ENCODE results near the gene CD4. TPM values are rescaled to one million over a fixed set of nuclear protein-coding genes. Genes with fewer than 3 reads are reported as not detected.

Gene CD4
- 0.09 TPM in 1 of 2 replicates, not detected in the other for total RNA-seq

DNA sequence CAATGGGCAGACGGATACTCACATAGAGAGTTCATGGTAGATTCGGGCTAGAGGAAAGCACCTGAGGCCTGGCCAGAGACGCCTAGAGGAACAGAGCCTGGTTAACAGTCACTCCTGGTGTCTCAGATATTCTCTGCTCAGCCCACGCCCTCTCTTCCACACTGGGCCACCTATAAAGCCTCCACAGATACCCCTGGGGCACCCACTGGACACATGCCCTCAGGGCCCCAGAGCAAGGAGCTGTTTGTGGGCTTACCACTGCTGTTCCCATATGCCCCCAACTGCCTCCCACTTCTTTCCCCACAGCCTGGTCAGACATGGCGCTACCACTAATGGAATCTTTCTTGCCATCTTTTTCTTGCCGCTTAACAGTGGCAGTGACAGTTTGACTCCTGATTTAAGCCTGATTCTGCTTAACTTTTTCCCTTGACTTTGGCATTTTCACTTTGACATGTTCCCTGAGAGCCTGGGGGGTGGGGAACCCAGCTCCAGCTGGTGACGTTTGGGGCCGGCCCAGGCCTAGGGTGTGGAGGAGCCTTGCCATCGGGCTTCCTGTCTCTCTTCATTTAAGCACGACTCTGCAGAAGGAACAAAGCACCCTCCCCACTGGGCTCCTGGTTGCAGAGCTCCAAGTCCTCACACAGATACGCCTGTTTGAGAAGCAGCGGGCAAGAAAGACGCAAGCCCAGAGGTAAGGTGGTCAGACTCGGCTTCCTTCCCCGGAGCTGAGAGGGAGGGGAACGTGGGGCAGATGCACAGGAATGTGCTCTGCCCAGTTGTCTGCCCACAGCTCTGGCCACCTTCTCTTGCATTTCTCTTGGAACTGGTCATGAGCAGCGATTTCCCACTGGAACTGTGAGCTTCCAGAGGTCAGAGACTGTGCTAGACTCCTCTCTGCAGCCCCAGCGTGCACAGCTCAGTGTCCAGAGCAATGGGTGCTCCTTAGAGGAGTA is at the start of gene CD4:
CD4 (plus strand) TSS at position 557 of the 953 bp plus-strand sequence. CDS start 10,611 bp downstream, outside the sequence.

DNA sequence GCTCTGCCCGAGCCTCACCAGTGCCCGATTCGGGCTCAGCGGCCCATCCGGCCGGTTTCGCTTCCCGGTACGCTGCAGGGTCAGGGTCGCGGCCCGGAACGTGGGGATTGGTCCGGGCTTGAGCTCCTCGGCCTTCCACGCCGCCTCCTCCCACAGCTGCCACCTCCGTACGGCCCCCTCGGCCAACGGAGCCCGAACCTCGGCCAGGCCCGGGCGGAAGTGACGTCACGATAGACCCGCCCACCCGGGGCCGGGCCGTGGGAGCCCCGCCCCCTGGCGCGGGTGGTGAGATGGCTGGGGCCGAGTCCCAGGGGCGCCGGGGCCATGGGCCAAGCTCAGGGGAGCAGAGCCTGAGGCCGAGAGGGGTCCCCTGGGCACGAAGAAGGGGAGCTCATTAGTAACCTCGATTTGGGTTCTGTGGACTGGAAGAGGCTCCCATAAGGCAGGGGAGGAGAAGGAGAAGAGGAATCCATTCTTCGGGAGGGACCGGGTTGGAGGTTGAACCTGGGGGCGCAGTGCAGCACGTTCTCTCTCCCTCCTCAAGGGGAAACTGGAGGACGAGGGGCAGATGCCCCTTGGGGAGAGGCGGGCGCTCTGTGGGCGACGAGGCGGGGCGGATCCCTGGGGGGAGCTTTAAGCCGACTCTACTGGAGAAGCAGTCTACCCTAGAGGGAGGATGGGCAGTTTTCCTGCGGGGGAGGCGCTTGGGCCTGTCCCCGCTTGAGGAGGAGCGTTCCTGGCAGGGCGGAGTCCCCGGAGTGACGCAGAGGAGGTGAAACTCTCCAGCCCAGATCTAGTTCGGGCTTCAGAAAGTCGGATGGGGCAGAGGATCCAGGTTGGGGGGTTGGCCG is 36.2 kb upstream of the CD4 start, which contains the start of gene MLF2:
MLF2 (minus strand) TSS at position 221 of the 851 bp plus-strand sequence. CDS start 807 bp downstream, outside the sequence.

DNA sequence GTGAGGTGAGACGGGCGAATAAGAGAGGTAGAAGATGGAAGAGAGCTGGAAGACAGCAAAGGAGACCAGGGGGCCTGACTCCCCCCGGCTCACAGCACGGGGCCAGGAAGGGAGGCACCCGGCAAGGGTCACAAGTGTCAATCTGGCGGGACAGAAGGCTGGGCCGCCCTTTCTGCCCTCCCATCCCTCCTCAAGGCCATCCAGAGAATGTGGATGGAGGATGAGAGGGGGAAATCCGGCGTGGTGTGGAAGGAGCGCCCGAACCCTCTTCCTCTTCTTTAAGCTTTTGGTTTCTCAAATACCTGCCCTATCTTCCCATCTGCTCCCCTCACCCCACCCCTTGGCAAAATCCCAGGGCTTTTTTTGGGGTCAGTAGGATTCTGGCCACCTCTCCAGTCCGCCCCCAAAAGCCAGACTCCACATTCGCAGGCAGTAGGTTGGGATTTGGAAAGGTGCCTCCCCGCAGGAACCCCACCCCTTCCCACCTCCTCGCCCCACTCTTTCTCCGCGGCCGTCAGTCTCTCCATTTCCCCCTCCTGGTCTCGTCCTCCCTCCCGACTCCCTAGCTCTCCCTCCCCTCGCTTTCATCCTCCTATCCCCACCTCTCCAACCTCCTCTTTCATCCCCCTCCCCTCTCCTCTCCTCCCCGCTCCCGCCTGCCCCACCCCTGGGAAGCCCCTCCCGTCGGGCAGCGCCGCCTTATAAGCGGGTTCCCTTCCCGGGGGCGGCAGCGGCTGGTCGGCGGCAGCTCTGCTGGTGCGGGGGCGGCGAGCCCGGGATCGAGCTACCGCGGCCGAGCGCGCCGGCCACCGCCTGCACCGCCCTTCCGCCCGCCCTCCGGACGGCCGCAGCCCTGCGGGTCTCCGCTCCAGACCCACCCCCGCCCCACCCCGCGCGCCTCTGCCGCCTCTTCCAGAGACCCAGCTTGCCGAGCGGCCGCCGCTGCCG is 23.4 kb upstream of the CD4 start, which contains the start of gene PTMS:
PTMS (plus strand) TSS at position 730 of the 948 bp plus-strand sequence. CDS start 343 bp downstream, outside the sequence.

DNA sequence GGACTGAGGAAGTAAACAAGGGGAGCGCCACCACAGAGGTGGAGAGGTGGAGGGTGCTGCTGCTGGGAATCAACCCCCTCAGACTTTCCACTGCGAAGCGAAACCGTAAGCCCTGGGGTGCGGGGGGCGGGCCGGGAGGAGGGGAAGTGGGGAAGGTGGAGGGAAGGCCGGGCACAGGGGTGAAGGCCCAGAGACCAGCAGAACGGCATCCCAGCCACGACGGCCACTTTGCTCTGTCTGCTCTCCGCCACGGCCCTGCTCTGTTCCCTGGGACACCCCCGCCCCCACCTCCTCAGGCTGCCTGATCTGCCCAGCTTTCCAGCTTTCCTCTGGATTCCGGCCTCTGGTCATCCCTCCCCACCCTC is 17.0 kb upstream of the CD4 start, which contains the start of gene LAG3:
LAG3 (plus strand) TSS at position 190 of the 365 bp plus-strand sequence. CDS start 333 bp downstream, outside the sequence.

DNA sequence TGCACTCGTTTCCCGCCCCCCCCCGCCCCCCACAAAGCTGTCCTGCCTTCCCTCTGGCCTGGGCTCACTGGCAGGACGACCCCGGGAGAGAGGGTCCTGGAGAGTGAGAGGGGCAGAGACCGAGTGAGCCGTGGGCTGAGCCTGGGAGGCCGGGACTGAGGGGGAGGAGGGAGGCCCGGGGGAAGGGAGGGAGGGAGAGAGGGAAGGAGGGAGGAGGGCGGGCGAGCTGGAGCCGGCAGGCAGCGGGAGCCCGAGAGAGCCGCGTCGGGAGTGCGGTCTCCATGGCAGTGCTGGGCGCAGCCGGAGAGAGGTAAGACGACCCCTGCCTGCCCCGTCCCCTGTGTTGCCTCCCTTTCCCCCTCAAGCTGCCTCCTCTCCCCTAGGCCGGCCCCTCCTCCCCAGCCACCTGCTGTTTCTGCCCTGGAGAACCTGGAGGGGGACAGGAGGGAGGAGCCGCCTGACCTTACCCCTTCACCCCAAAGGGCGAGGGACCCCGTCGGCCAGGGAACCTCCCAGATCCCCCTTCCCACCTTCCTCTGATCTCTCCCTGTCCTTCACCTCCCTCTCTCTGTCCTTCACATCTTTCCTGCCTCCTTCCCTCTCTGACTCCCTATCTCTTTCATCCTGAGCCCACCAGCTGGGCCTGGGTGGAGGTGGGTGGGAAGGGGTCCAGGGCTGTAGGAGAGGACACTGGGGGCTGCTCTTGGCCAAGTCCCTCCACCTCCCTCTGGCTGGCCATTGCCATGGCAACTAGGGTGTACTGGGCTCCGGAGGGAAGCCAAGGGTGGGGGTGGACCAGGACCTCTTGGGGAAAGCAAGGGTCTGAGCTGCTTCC is 32.5 kb downstream of the CD4 start, which contains the start of gene GPR162:
GPR162 (plus strand) TSS at position 231 of the 835 bp plus-strand sequence. CDS start 2,078 bp downstream, outside the sequence.

DNA sequence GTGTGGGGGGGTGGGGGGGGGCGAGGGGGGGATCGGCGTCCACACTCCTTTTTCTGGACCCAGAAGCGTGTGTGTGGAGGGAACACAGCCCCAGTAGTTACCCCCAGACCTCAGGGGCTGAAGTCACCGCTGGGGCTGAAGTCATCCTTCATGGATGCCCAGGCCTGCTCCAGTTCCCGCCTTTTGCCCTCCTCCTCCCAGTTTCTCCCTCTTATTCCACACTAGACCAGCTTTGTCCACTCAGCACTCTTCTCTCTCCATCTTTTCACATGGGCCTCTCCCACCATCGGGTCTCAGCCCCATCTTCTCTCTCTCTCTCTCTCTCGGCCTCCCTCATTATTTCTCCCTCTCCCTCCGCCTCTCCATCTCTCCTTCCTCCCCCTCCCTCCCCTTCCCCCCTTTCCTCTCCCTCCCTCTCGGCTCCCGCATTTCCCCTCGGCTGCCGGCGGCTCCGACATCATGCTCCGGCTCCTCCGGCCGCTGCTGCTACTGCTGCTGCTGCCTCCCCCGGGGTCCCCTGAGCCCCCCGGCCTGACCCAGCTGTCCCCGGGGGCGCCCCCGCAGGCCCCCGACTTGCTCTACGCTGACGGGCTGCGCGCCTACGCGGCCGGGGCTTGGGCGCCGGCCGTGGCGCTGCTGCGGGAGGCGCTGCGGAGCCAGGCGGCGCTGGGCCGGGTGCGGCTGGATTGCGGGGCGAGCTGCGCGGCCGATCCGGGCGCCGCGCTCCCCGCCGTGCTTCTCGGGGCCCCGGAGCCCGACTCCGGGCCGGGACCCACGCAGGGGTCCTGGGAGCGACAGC is 38.9 kb downstream of the CD4 start, which contains the start of gene P3H3:
P3H3 (plus strand) TSS at position 426 of the 799 bp plus-strand sequence; CDS start at position 460, 34 bp downstream.

DNA sequence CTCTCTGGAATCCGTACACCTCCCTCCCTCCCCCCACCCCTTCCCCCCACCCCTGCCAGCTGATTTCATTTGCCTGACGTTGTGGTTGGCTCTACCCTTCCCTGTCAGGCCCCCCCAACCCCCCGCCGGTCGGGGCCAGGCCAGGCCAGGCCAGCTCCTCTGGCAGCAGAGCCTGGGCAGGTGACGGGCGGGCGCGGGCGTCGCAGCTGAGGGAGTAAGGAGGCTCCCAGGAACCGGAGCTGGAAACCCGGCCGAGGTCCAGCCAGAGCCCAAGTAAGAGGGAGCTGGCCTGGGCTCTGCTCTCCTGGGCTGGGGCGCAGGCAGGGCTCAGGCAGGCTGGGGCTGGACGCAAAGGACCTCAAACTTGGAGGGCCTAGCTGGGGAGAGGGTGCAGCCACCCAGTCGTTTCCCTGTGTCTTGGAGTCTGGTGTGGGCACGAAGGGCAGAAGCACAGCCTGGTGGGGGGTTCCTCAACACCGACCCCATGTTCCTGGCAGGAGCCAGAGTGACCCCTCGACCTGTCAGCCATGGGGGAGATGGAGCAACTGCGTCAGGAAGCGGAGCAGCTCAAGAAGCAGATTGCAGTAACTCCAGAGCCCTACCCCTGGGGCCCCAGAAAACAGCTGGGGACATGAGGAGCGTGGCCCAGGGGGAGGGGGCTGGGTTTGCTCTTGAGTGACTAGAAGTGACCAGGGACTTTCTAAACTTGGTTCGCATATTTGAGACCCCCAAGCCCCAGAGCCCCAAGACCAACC is 51.6 kb downstream of the CD4 start, which contains the start of gene GNB3:
GNB3 (plus strand) TSS at position 165 of the 755 bp plus-strand sequence; CDS start at position 528, 363 bp downstream.

DNA sequence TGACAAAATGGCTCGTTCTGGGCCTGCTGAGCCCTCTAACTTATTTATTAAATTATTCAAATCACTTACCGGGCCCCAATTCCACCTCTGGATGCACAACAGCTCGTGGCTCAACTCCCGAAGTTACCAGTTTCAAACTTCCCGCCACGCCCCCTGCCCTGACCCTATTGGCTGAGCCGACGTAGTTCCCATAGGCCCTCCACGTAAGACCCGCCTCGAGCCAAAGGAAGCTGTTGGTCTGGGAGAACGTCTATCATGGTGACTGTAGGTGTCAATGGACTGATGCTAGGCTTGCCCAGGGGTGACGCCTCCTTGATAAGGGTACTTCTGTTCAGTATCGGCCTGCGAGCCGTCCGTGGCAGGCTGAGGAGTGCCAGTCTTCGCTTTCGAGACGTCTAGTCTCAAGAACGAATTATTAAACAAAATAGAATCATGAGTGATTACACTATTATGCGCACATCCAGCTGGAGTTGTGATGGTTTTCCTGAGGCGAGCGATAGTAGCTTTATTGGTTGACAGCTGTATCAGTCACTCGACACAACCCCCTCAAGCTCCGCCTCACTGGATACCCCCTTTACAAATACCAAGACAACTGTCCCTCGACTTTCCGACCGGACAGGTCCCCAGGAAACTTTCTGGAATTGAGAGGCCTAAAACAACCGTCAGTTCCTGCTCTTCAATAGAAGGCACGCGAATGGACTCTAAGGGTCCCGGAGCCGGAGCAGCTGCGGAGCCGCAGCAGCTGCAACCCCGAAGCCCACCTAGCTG is 62.0 kb downstream of the CD4 start, which contains the start of gene CDCA3:
CDCA3 (minus strand) TSS at position 134 of the 768 bp plus-strand sequence. CDS start 334 bp downstream, outside the sequence.

DNA sequence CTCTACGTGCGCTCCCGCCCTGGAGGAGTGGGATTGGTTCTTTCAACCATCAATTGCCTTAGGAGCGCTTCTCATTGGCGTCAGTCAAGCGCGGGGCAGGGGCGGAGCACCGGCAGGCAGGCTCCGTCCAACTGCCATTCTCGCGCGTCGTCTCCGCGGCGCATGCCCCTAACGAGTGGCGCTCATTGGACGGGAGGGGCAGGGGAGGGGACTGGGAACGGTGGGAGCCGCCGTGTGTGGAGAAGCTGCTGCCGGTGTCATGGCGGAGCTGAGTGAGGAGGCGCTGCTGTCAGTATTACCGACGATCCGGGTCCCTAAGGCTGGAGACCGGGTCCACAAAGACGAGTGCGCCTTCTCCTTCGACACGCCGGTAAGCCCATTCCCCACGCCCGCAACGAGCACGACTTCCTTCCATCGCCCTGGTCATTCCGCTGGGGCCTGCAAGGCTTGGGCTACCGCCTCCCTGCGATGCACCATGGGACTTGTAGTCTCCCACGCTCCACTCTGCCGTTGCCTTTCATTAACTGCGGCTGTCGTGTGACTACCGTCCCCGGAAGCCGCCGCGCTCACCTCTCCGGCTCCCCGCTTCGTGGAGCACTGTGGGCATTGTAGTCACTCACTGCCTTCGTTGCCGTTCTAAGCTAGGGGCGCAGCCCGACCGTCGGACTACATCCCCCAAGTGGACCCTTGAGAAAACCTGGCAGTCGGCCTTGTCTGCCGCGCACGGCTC is 62.8 kb downstream of the CD4 start, which contains the start of gene USP5:
USP5 (plus strand) TSS at position 230 of the 730 bp plus-strand sequence; CDS start at position 260, 30 bp downstream.

DNA sequence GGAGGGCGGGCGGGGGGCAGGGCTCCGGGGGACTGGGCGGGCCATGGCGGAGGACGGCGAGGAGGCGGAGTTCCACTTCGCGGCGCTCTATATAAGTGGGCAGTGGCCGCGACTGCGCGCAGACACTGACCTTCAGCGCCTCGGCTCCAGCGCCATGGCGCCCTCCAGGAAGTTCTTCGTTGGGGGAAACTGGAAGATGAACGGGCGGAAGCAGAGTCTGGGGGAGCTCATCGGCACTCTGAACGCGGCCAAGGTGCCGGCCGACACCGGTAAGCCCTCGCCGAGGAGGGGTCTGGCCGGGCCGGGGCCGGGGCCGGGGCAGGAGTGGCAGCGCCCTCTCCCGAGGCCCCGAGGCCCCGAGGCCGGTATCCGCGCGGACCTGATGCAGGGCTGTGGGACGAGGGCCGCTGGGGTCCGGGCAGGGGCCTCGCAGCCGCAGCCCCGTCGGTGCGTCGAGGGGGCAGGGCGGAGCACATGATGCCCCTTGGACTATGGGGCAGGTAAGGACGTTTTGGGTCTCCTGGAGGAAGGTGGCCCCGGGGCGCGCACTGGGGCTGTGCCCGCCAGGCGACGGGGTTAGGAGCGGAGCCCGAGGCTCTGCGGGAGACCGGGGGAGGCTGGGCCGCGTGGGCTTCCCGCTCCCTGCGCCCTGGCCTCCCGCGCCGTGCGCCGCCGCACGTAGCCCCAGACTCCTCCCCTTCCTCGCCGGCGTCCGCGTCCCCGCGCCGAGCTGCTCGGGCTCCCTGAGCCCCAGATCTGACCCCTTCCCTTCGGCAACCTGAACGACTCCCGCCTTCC is 78.3 kb downstream of the CD4 start, which contains the start of gene TPI1:
TPI1 (plus strand) TSS at position 119 of the 798 bp plus-strand sequence; CDS start at position 155, 36 bp downstream.

Other genes with a start within 250 kb of the CD4 start
- 7.9 and 9.7 TPM in 2 replicates for gene IFFO1, start 233.5 kb upstream of the CD4 start, total RNA-seq
- gene NOP2, start 221.2 kb upstream of the CD4 start, total RNA-seq, result 21.1 and 24.8 TPM in 2 replicates
- gene CHD4, start 182.1 kb upstream of the CD4 start, total RNA-seq, result 201 and 205 TPM in 2 replicates
- gene LPAR5, start 153.6 kb upstream of the CD4 start, total RNA-seq, result not detected in 2 replicates
- gene ACRBP, start 142.1 kb upstream of the CD4 start, total RNA-seq, result 0.27 and 0.28 TPM in 2 replicates
- 32.6 and 35.5 TPM in 2 replicates for gene ING4, start 126.4 kb upstream of the CD4 start, total RNA-seq
- gene ZNF384, start 100.2 kb upstream of the CD4 start, total RNA-seq, result 9.0 and 12.4 TPM in 2 replicates
- under 0.01 TPM in 1 of 2 replicates, not detected in the other for gene PIANP, start 88.7 kb upstream of the CD4 start, total RNA-seq
- 41.5 and 63.7 TPM in 2 replicates for gene COPS7A, start 65.5 kb upstream of the CD4 start, total RNA-seq
- 78.1 and 83.2 TPM in 2 replicates for gene MLF2, start 36.4 kb upstream of the CD4 start, total RNA-seq
- gene PTMS, start 23.2 kb upstream of the CD4 start, total RNA-seq, result 78.6 and 93.1 TPM in 2 replicates
- gene LAG3, start 17.0 kb upstream of the CD4 start, total RNA-seq, result under 0.01 and 0.09 TPM in 2 replicates
- 6.4 and 10.2 TPM in 2 replicates for gene GPR162, start 32.3 kb downstream of the CD4 start, total RNA-seq
- 57.4 and 81.5 TPM in 2 replicates for gene P3H3, start 38.9 kb downstream of the CD4 start, total RNA-seq
- 1.3 and 1.5 TPM in 2 replicates for gene GNB3, start 51.4 kb downstream of the CD4 start, total RNA-seq
- gene CDCA3, start 61.8 kb downstream of the CD4 start, total RNA-seq, result 5.0 and 14.8 TPM in 2 replicates
- gene USP5, start 62.6 kb downstream of the CD4 start, total RNA-seq, result 82.9 and 94.1 TPM in 2 replicates
- gene TPI1, start 78.0 kb downstream of the CD4 start, total RNA-seq, result 1,012 and 1,804 TPM in 2 replicates
- gene SPSB2, start 83.8 kb downstream of the CD4 start, total RNA-seq, result 3.2 and 3.5 TPM in 2 replicates
- 3.0 and 7.5 TPM in 2 replicates for gene LRRC23, start 115.3 kb downstream of the CD4 start, total RNA-seq
- 5.6 and 33.4 TPM in 2 replicates for gene ENO2, start 125.1 kb downstream of the CD4 start, total RNA-seq
- 8.1 and 15.3 TPM in 2 replicates for gene ATN1, start 138.4 kb downstream of the CD4 start, total RNA-seq
- not detected in 2 replicates for gene RNU7-1, start 154.3 kb downstream of the CD4 start, total RNA-seq
- gene C12orf57, start 154.5 kb downstream of the CD4 start, total RNA-seq, result 115 and 143 TPM in 2 replicates
- gene PTPN6, start 161.8 kb downstream of the CD4 start, total RNA-seq, result 0.09 and 0.19 TPM in 2 replicates
- 143 and 181 TPM in 2 replicates for gene PHB2, start 181.1 kb downstream of the CD4 start, total RNA-seq
- 37.2 and 38.7 TPM in 2 replicates for gene EMG1, start 181.4 kb downstream of the CD4 start, total RNA-seq
- gene LPCAT3, start 228.9 kb downstream of the CD4 start, total RNA-seq, result 4.5 and 5.4 TPM in 2 replicates